HCT116 (cell line): ENCODE results near the gene PCMT1. TPM values are rescaled to one million over a fixed set of nuclear protein-coding genes. Genes with fewer than 3 reads are reported as not detected.

ENCODE experiments used
- ATAC-seq: fragments of 200-7000 bp; cut with Tn5 transposase; 2 replicates; pipeline ENCODE4 v1.9.1; 2020; ENCODE audit warnings: mild to moderate bottlenecking, moderate library complexity
- BruUV-seq: library from RNA; stranded (reverse); fragments of 400-500 nt; replicated peaks from 2 replicates; lab custom pipeline; 2021; lab: Mats Ljungman, UMichigan
- CTCF ChIA-PET: fragments of 300-600 bp; sonication (Branson Sonifier 250); formaldehyde crosslinking; loops from one replicate; lab custom pipeline; 2021; ENCODE audit warnings: antibody characterized with exemption; lab: Charles Lee
- POLR2A ChIA-PET: fragments of 300-600, 350-600 bp; sonication (Branson Sonifier 250); formaldehyde crosslinking; loops from one replicate; lab custom pipeline; 2021; ENCODE audit warnings: antibody characterized with exemption; lab: Charles Lee
- RAD21 ChIA-PET, 2 experiments: fragments of 300-600 bp; sonication (Branson Sonifier 250); formaldehyde crosslinking; loops; one replicate each; lab custom pipeline; 2023; ENCODE audit warnings: low total read pairs in 2 of 2; ENCODE audit not compliant: uncharacterized antibody in 2 of 2, unreplicated experiment in 2 of 2, low non-redundant PET in 1 of 2; lab: Charles Lee
- DNase-seq: peaks from one replicate; pipeline ENCODE4 v3.0.0-alpha.2; 2010; ENCODE audit warnings: low read depth, low spot score
- H2AFZ ChIP-seq: fragments of 200-600 bp; shearing (Covaris generic), sonication (generic); 2 replicates; pipeline ENCODE4 v1.6.1; 2017; ENCODE audit warnings: low read depth, mixed run types, mixed read lengths, antibody characterized with exemption, low read length; ENCODE audit not compliant: poor library complexity, severe bottlenecking
- H3K27ac ChIP-seq: 2 replicates; pipeline ENCODE4 v1.5.1; 2012; ENCODE audit warnings: low read depth, low read length
- H3K27me3 ChIP-seq: fragments of 200-600 bp; sonication (generic); 2 replicates; pipeline ENCODE4 v1.6.1; 2016; ENCODE audit warnings: mixed run types, low read length, mixed read lengths; ENCODE audit not compliant: insufficient read depth
- H3K36me3 ChIP-seq, 2 experiments: fragments of 200-500 bp in 1 of 2; fragments of 200-600 bp in 1 of 2; sonication (Bioruptor generic) in 1 of 2; sonication (generic) in 1 of 2; 2 replicates each; pipeline versions ENCODE4 v1.5.1 to v1.6.1; 2014 to 2016; ENCODE audit warnings: low read length in 2 of 2, inconsistent platforms in 1 of 2, mixed read lengths in 1 of 2, mixed run types in 1 of 2; ENCODE audit not compliant: insufficient read depth in 2 of 2, control insufficient read depth in 1 of 2
- H3K4me1 ChIP-seq, 2 experiments: fragments of 200-600 bp in 1 of 2; sonication (generic) in 1 of 2; 2 replicates each; pipeline versions ENCODE4 v1.5.1 to v1.6.1; 2012 to 2017; ENCODE audit warnings: low read length in 2 of 2, inconsistent platforms in 1 of 2, mild to moderate bottlenecking in 1 of 2, mixed read lengths in 1 of 2, mixed run types in 1 of 2, moderate library complexity in 1 of 2; ENCODE audit not compliant: insufficient read depth in 2 of 2, control insufficient read depth in 1 of 2
- H3K4me2 ChIP-seq: fragments of 200-600 bp; sonication (generic); 2 replicates; pipeline ENCODE4 v1.6.1; 2017; ENCODE audit warnings: mixed run types, low read length, mixed read lengths
- H3K4me3 ChIP-seq, 2 experiments: fragments of 200-600 bp in 1 of 2; sonication (generic) in 1 of 2; replicated peaks in 1 of 2; 2 replicates each; pipeline ENCODE4 v1.5.1; 2011 to 2016; ENCODE audit warnings: low read length in 2 of 2, control low read depth in 1 of 2, low read depth in 1 of 2, mild to moderate bottlenecking in 1 of 2, mixed read lengths in 1 of 2, mixed run types in 1 of 2
- H3K79me2 ChIP-seq: fragments of 200-600 bp; sonication (generic); 2 replicates; pipeline ENCODE4 v1.6.1; 2017; ENCODE audit warnings: mild to moderate bottlenecking, mixed run types, low read length, moderate library complexity, mixed read lengths; ENCODE audit not compliant: insufficient read depth
- H3K9ac ChIP-seq: fragments of 200-600 bp; sonication (generic); 2 replicates; pipeline ENCODE4 v1.6.1; 2016; ENCODE audit warnings: low read length, mixed read lengths
- H3K9me2 ChIP-seq: fragments of 200-600 bp; sonication (generic), shearing (Covaris generic); 2 replicates; pipeline ENCODE4 v1.6.1; 2017; ENCODE audit warnings: mixed run types, mild to moderate bottlenecking, moderate library complexity; ENCODE audit not compliant: insufficient read depth
- H3K9me3 ChIP-seq, 2 experiments: fragments of 200-500 bp in 1 of 2; fragments of 200-600 bp in 1 of 2; sonication (Bioruptor generic) in 1 of 2; sonication (generic) in 1 of 2; 2 replicates each; pipeline ENCODE4 v1.6.1; 2014 to 2017; ENCODE audit warnings: low read length in 2 of 2, mixed read lengths in 2 of 2, inconsistent platforms in 1 of 2, low read depth in 1 of 2, mild to moderate bottlenecking in 1 of 2, mixed run types in 1 of 2, moderate library complexity in 1 of 2; ENCODE audit not compliant: control insufficient read depth in 1 of 2, insufficient read depth in 1 of 2
- H4K20me1 ChIP-seq: fragments of 200-600 bp; sonication (generic), shearing (Covaris generic); 2 replicates; pipeline ENCODE4 v1.6.1; 2017; ENCODE audit warnings: mixed run types, mild to moderate bottlenecking, moderate library complexity; ENCODE audit not compliant: insufficient read depth
- ATF3 ChIP-seq: IDR thresholded peaks from 2 replicates; pipeline ENCODE4 v1.6.1; 2012
- EGR1 ChIP-seq: IDR thresholded peaks from 2 replicates; pipeline ENCODE4 v1.6.1; 2012; ENCODE audit warnings: low read depth
- EZH2phosphoT487 ChIP-seq: fragments of 200-600 bp; IDR thresholded peaks from 2 replicates; pipeline ENCODE4 v1.6.1; 2018; ENCODE audit warnings: antibody characterized with exemption, borderline replicate concordance
- POLR2A ChIP-seq: IDR thresholded peaks from 2 replicates; pipeline ENCODE4 v1.7.0; 2011; ENCODE audit warnings: borderline replicate concordance; ENCODE audit not compliant: insufficient read depth, insufficient read length; ENCODE audit errors: extremely low read depth
- RAD21 ChIP-seq: IDR thresholded peaks from 2 replicates; pipeline ENCODE4 v1.6.1; 2012; ENCODE audit warnings: low read depth, mild to moderate bottlenecking
- REST ChIP-seq: IDR thresholded peaks from 2 replicates; pipeline ENCODE4 v1.6.1; 2012; ENCODE audit warnings: low read depth
- SP1 ChIP-seq: IDR thresholded peaks from 2 replicates; pipeline ENCODE4 v1.6.1; 2012; ENCODE audit warnings: low read depth
- SRF ChIP-seq: IDR thresholded peaks from 2 replicates; pipeline ENCODE4 v1.6.1; 2012; ENCODE audit warnings: low read depth
- YY1 ChIP-seq: IDR thresholded peaks from 2 replicates; pipeline ENCODE4 v1.6.1; 2011; ENCODE audit warnings: low read length, low read depth, moderate library complexity, mild to moderate bottlenecking; ENCODE audit not compliant: insufficient replicate concordance; ENCODE audit errors: extremely low read depth
- ZBTB33 ChIP-seq: IDR thresholded peaks from 2 replicates; pipeline ENCODE4 v1.6.1; 2011; ENCODE audit warnings: mild to moderate bottlenecking, low read length, moderate library complexity; ENCODE audit not compliant: insufficient replicate concordance; ENCODE audit errors: extremely low read depth
- ZFX ChIP-seq: fragments of 450-650 bp; IDR thresholded peaks from 2 replicates; pipeline ENCODE4 v1.6.1; 2017
- ZNF274 ChIP-seq: fragments of 200-500 bp; sonication (Bioruptor generic); IDR thresholded peaks from 2 replicates; pipeline ENCODE4 v1.6.1; 2014; ENCODE audit warnings: mild to moderate bottlenecking, low read depth, low read length, inconsistent platforms
- intact Hi-C: fragments of 100-400 bp; cut with micrococcal nuclease; formaldehyde crosslinking; loops from 2 replicates; pipeline ENCODE4 v1.10.0; 2022
- total RNA-seq: library from RNA; stranded (reverse); gene quantifications from one replicate; pipeline ENCODE4 v1.2.1, GENCODE V29; 2021; ENCODE audit not compliant: unreplicated experiment

Gene PCMT1
- total RNA-seq, 1 experiment from 2014 or later: 86.9 TPM

- H3K79me2 ChIP-seq: peaks cover 56% of the 10 kb centered on the region
Observed at GRCh38 chr6:149769676-149770075, 20.1 kb downstream of the PCMT1 start.

More at GRCh38 chr6:149769676-149770075, 20.1 kb downstream of the PCMT1 start:
- Histone ChIP-seq H3K4me1 (peaks cover 2 to 14% of the 10 kb centered on the region in 2 experiments; a peak in 2 of 4 replicates), H3K9ac (no peak overlapping the region), H3K9me2 (no peaks in the 10 kb centered on the region), H3K9me3 (peaks cover 0 to 8% of the 10 kb centered on the region in 2 experiments; a peak in 1 of 4 replicates), H3K4me3 (no peak overlapping the region), H4K20me1 (no peaks in the 10 kb centered on the region), H2AFZ (no peak overlapping the region), H3K36me3 (peaks cover 18 to 22% of the 10 kb centered on the region in 2 experiments; a peak in 3 of 4 replicates), H3K27ac (no peak overlapping the region), H3K27me3 (no peaks in the 10 kb centered on the region), H3K4me2 (no peak overlapping the region)
- RAD21 ChIA-PET: no interaction called here
- DNase-seq (no peak), ATAC-seq (no peak)
- POLR2A ChIA-PET: no interaction called here
- intact Hi-C loops: no loop called here
- CTCF ChIA-PET: no interaction called here
- no peak for TF ChIP-seq POLR2A
- TF ChIP-seq YY1: no peak
- no peak for TF ChIP-seq ATF3
- TF ChIP-seq SP1: no peak
- no peak for TF ChIP-seq REST
- no peak for TF ChIP-seq ZBTB33
- TF ChIP-seq EGR1: no peak
- no peak for TF ChIP-seq ZFX
- TF ChIP-seq ZNF274: no peak
- TF ChIP-seq SRF: no peak
- TF ChIP-seq EZH2phosphoT487: no peak
- no peak for TF ChIP-seq RAD21
- TF ChIP-seq, all 23 proteins: peak for 0
- BruUV-seq: no TSS peak
